H9 (cell line): ENCODE results near the gene KIRREL3. TPM values are rescaled to one million over a fixed set of nuclear protein-coding genes. Genes with fewer than 3 reads are reported as not detected.

Experiments
- DNase-seq: peaks from one replicate; pipeline ENCODE4 v3.0.0-alpha.2; 2017
- H2AFZ ChIP-seq: one replicate; pipeline ENCODE4 v1.6.1; 2013; ENCODE audit warnings: mild to moderate bottlenecking, low read length, control low read depth, moderate library complexity
- H2AK5ac ChIP-seq: 2 replicates; pipeline ENCODE4 v1.6.1; 2013; ENCODE audit warnings: low read length, control low read depth, mixed read lengths; ENCODE audit not compliant: insufficient read length
- H2BK120ac ChIP-seq: one replicate; pipeline ENCODE4 v1.6.1; 2013; ENCODE audit warnings: low read depth, mild to moderate bottlenecking, low read length, control low read depth, inconsistent platforms; ENCODE audit not compliant: poor library complexity, severe bottlenecking
- H2BK12ac ChIP-seq: 2 replicates; pipeline ENCODE4 v1.6.1; 2013; ENCODE audit warnings: low read length, control low read depth, mixed read lengths, low read depth; ENCODE audit not compliant: insufficient read length
- H2BK15ac ChIP-seq: 2 replicates; pipeline ENCODE4 v1.6.1; 2013; ENCODE audit warnings: low read depth, low read length, control low read depth
- H2BK20ac ChIP-seq: one replicate; pipeline ENCODE4 v1.6.1; 2013; ENCODE audit warnings: low read depth, mild to moderate bottlenecking, low read length, control low read depth, inconsistent platforms; ENCODE audit not compliant: poor library complexity, severe bottlenecking
- H2BK5ac ChIP-seq: 2 replicates; pipeline ENCODE4 v1.6.1; 2013; ENCODE audit warnings: low read length, control low read depth, mixed read lengths; ENCODE audit not compliant: insufficient read length
- H3K14ac ChIP-seq: 2 replicates; pipeline ENCODE4 v1.6.1; 2013; ENCODE audit warnings: low read length, control low read depth; ENCODE audit not compliant: insufficient read depth
- H3K18ac ChIP-seq: 2 replicates; pipeline ENCODE4 v1.6.1; 2013; ENCODE audit warnings: low read depth, mild to moderate bottlenecking, mixed read lengths, low read length, control low read depth; ENCODE audit not compliant: insufficient read length
- H3K23ac ChIP-seq: 2 replicates; pipeline ENCODE4 v1.6.1; 2013; ENCODE audit warnings: low read length, control low read depth, mixed read lengths, low read depth; ENCODE audit not compliant: insufficient read length
- H3K23me2 ChIP-seq: 2 replicates; pipeline ENCODE4 v1.6.1; 2013; ENCODE audit warnings: low read depth, mild to moderate bottlenecking, mixed read lengths, low read length, control low read depth; ENCODE audit not compliant: insufficient read length, poor library complexity, severe bottlenecking
- H3K27ac ChIP-seq: 2 replicates; pipeline ENCODE4 v1.5.1; 2013; ENCODE audit warnings: low read length, control low read depth, mixed read lengths, low read depth; ENCODE audit not compliant: insufficient read length
- H3K27me3 ChIP-seq: 2 replicates; pipeline ENCODE4 v1.6.1; 2013; ENCODE audit warnings: low read length, control low read depth, inconsistent platforms; ENCODE audit not compliant: insufficient read depth
- H3K4ac ChIP-seq: 2 replicates; pipeline ENCODE4 v1.6.1; 2013; ENCODE audit warnings: low read depth, mild to moderate bottlenecking, control low read depth, inconsistent platforms, low read length, moderate library complexity
- H3K4me1 ChIP-seq: 2 replicates; pipeline ENCODE4 v1.6.1; 2013; ENCODE audit warnings: low read length, control low read depth, inconsistent platforms; ENCODE audit not compliant: insufficient read depth
- H3K4me2 ChIP-seq: 2 replicates; pipeline ENCODE4 v1.6.1; 2013; ENCODE audit warnings: low read length, control low read depth, mixed read lengths; ENCODE audit not compliant: insufficient read length, insufficient read depth
- H3K56ac ChIP-seq: 2 replicates; pipeline ENCODE4 v1.6.1; 2013; ENCODE audit warnings: low read depth, mild to moderate bottlenecking, mixed read lengths, low read length, control low read depth; ENCODE audit not compliant: insufficient read length
- H3K79me1 ChIP-seq: 2 replicates; pipeline ENCODE4 v1.6.1; 2013; ENCODE audit warnings: low read depth, mild to moderate bottlenecking, moderate library complexity, low read length, control low read depth, inconsistent platforms; ENCODE audit not compliant: insufficient read depth, poor library complexity, severe bottlenecking
- H3K79me2 ChIP-seq: 2 replicates; pipeline ENCODE4 v1.6.1; 2013; ENCODE audit warnings: low read length, control low read depth, inconsistent platforms; ENCODE audit not compliant: insufficient read depth
- H3K9ac ChIP-seq: 2 replicates; pipeline ENCODE4 v1.6.1; 2013; ENCODE audit warnings: low read length, control low read depth, mixed read lengths; ENCODE audit not compliant: insufficient read length; ENCODE audit errors: extremely low read depth
- H3K9me3 ChIP-seq: one replicate; pipeline ENCODE4 v1.6.1; 2013; ENCODE audit warnings: low read depth, low read length, inconsistent platforms; ENCODE audit not compliant: control insufficient read depth
- H3T11ph ChIP-seq: one replicate; pipeline ENCODE4 v1.6.1; 2013; ENCODE audit warnings: mild to moderate bottlenecking, low read length, control low read depth, inconsistent platforms
- H4K20me1 ChIP-seq: one replicate; pipeline ENCODE4 v1.6.1; 2013; ENCODE audit not compliant: control insufficient read depth, insufficient read length, insufficient read depth
- H4K5ac ChIP-seq: 2 replicates; pipeline ENCODE4 v1.6.1; 2013; ENCODE audit warnings: low read depth, mild to moderate bottlenecking, mixed read lengths, low read length, control low read depth; ENCODE audit not compliant: insufficient read length
- H4K8ac ChIP-seq: replicated peaks from 2 replicates; pipeline ENCODE4 v1.6.1; 2013; ENCODE audit warnings: low read length, control low read depth, mixed read lengths, low read depth; ENCODE audit not compliant: insufficient read length
- H4K91ac ChIP-seq: 2 replicates; pipeline ENCODE4 v1.6.1; 2013; ENCODE audit warnings: low read depth, mild to moderate bottlenecking, moderate library complexity, mixed read lengths, low read length, control low read depth; ENCODE audit not compliant: insufficient read length
- H3K27ac Mint-ChIP-seq, 3 experiments: 2 replicates in 2 of 3; 3 replicates in 1 of 3; pipeline ENCODE4 v1.8.0; 2020 to 2021; ENCODE audit warnings: mixed read lengths in 3 of 3, mild to moderate bottlenecking in 1 of 3, moderate library complexity in 1 of 3
- H3K27me3 Mint-ChIP-seq: 2 replicates; pipeline ENCODE4 v1.8.0; 2021; ENCODE audit warnings: low read depth, mild to moderate bottlenecking, moderate library complexity, mixed read lengths
- H3K36me3 Mint-ChIP-seq, 3 experiments: 2 replicates in 2 of 3; 3 replicates in 1 of 3; pipeline ENCODE4 v1.8.0; 2020 to 2021; ENCODE audit warnings: low read depth in 3 of 3, mixed read lengths in 3 of 3; ENCODE audit not compliant: insufficient read depth in 1 of 3
- H3K4me1 Mint-ChIP-seq, 2 experiments: 2 replicates each; pipeline ENCODE4 v1.8.0; 2020; ENCODE audit warnings: mixed read lengths in 2 of 2
- H3K4me3 Mint-ChIP-seq, 2 experiments: 2 replicates in 1 of 2; 3 replicates in 1 of 2; pipeline ENCODE4 v1.8.0; 2020 to 2021; ENCODE audit warnings: mild to moderate bottlenecking in 2 of 2, mixed read lengths in 2 of 2, moderate library complexity in 1 of 2
- H3K9me3 Mint-ChIP-seq, 2 experiments: 2 replicates in 1 of 2; 3 replicates in 1 of 2; pipeline ENCODE4 v1.8.0; 2020; ENCODE audit warnings: mild to moderate bottlenecking in 2 of 2, mixed read lengths in 2 of 2, moderate library complexity in 1 of 2
- CTCF ChIP-seq: fragments of 200-600 bp; sonication (generic); conservative IDR thresholded peaks from 3 replicates; pipeline ENCODE4 v1.8.0; 2021; ENCODE audit warnings: antibody characterized with exemption, mild to moderate bottlenecking
- WGBS: extraction: QIAGEN DNeasy Blood & Tissue Kit; methylation state at CpG from one replicate; pipeline ENCODE4 v1.1.7; 2013; ENCODE audit warnings: missing lambda C conversion rate, low lambda C conversion rate, mixed read lengths; ENCODE audit not compliant: insufficient read length; ENCODE audit errors: extremely low coverage; 5-methylcytosine and 5-hydroxymethylcytosine counted together
- total RNA-seq: library from RNA; stranded (reverse); gene quantifications from 2 replicates; pipeline ENCODE4 v1.2.1, GENCODE V29; 2021

The KIRREL3 gene
- total RNA-seq, 1 experiment from 2014 or later = 0.17 TPM

DNA sequence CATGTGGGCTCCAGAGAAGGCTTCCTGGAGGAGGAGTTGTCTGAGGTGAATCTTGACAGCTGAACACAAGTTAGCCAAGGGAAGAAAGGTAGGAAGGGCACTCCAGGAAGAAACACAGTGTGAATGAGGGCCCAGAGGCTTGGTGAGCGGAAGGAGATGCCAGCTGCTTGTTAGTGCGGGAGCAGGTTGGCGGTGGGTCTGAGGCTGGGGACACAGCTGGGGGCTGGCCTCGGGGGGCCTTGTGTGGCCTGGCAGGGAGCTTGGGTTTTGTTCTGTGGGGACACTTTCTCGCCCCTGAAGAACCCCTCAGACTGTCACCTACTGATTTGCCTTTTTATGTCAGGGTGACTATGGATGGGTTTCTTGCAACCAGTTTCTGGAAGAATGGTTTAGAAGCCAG, 485.1 kb downstream of the KIRREL3 start:
- H3K9ac ChIP-seq = no peak overlapping the region
- H3K27me3 ChIP-seq = no peaks in the 10 kb centered on the region
- WGBS = no CpG with 5 or more reads among the region's 5 CpGs
- H3K56ac ChIP-seq = no peak overlapping the region
- no peaks in the 10 kb centered on the region for H3K36me3 Mint-ChIP-seq
- H3K14ac ChIP-seq = no peak overlapping the region
- H4K5ac ChIP-seq = no peak overlapping the region
- no peak for TF ChIP-seq CTCF
- H2BK5ac ChIP-seq = no peak overlapping the region
- no peak overlapping the region for H2BK15ac ChIP-seq
- H3K9me3 Mint-ChIP-seq = no peaks in the 10 kb centered on the region; a peak in 1 of 5 replicates
- H2AK5ac ChIP-seq = no peak overlapping the region
- H3K27ac Mint-ChIP-seq = peak overlapping the region in 1 of 3 experiments; percentile 34; a peak in 2 of 7 replicates
- no peaks in the 10 kb centered on the region for H3K9me3 ChIP-seq
- H2BK12ac ChIP-seq = no peak overlapping the region
- no peak overlapping the region for H3K4me3 Mint-ChIP-seq
- no peak for DNase-seq
- no peak overlapping the region for H2AFZ ChIP-seq
- H2BK20ac ChIP-seq = no peak overlapping the region
- H4K20me1 ChIP-seq = no peaks in the 10 kb centered on the region
- H3K27ac ChIP-seq = no peak overlapping the region
- H3K4ac ChIP-seq = no peak overlapping the region
- peaks cover 5% of the 10 kb centered on the region for H3K27me3 Mint-ChIP-seq
- H3K4me1 ChIP-seq = no peaks in the 10 kb centered on the region
- H3K23ac ChIP-seq = no peak overlapping the region
- no peaks in the 10 kb centered on the region for H3K79me1 ChIP-seq
- H3K23me2 ChIP-seq = no peaks in the 10 kb centered on the region
- H3K4me2 ChIP-seq = no peak overlapping the region
- H3K79me2 ChIP-seq = no peaks in the 10 kb centered on the region
- no peak overlapping the region for H2BK120ac ChIP-seq
- no peak overlapping the region for H4K8ac ChIP-seq
- no peak overlapping the region for H3T11ph ChIP-seq
- no peak overlapping the region for H3K18ac ChIP-seq
- H3K4me1 Mint-ChIP-seq = peaks cover 3 to 12% of the 10 kb centered on the region in 2 experiments; a peak in 2 of 4 replicates
- H4K91ac ChIP-seq = no peak overlapping the region
